Occipital lobe (tissue), 2 donors: ENCODE measurements around the gene RNF141. TPM values are rescaled to one million over a fixed set of nuclear protein-coding genes. Genes with fewer than 3 reads are reported as not detected.

Experiments
- DNase-seq: peaks from one replicate; lab custom pipeline; 2025; lab: John Stamatoyannopoulos, UW
- total RNA-seq: library from RNA; depleted of rRNA; stranded (reverse); fragments of >200 nt; gene quantifications from one replicate; pipeline ENCODE4 v1.2.3, GENCODE V29; 2014

Gene RNF141
- total RNA-seq, 1 donor from 2014 or later: 80.0 TPM

GRCh38 chr11:10483174-10483573 lies 57.8 kb downstream of the RNF141 start:
- no peak for DNase-seq

GRCh38 chr11:10481560-10482349 lies 59.2 kb downstream of the RNF141 start:
- peak; percentile 14 for DNase-seq

DNA sequence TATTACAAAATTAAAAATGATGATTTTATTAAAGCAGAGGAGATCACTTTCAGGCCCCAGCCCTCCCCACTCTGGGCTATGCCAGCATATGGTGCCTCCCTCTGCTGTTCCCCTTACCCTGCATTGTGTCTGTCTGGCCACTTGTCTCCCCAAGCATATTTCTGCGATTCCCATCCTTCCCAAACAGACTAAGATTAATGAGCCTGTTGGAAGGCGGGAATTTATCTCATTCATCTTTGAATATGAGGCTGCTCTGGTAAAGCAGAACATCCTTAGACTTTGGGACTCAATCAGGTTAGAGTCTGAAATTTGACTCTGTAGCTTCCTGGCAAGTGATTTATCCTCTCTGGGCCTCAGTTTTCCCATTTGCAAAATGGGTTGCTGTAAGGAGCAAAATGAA lies 60.2 kb downstream of the RNF141 start:
- DNase-seq: no peak

- DNase-seq: no peak
Measured at GRCh38 chr11:10480026-10480425, 61.0 kb downstream of the RNF141 start.

- DNase-seq: no peak
Measured at GRCh38 chr11:10478574-10479550, 62.1 kb downstream of the RNF141 start.

DNA sequence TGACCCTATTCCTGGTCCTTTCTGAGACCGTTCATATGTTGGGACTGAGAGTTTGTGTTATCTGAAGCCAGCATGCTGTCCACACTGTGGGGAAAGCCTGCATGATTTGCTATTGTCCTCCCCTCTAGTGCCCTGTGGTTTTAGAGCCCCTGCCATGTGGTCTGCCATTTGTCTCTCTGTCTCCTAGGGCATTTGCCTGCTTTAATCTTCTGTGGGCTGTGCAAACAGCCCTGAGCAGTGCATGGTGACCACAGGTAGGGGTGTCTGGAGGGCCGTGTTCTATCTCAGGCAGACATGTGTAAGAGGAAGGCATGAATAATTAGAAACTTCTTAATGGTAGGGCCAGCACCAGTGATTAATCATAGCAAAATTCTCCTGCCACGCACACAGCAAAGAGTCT lies 62.9 kb downstream of the RNF141 start:
- no peak for DNase-seq

- no peak for DNase-seq
Measured at GRCh38 chr11:10477690-10478046, 63.3 kb downstream of the RNF141 start.

GRCh38 chr11:10476927-10477689 lies 63.9 kb downstream of the RNF141 start:
- DNase-seq: no peak

DNA sequence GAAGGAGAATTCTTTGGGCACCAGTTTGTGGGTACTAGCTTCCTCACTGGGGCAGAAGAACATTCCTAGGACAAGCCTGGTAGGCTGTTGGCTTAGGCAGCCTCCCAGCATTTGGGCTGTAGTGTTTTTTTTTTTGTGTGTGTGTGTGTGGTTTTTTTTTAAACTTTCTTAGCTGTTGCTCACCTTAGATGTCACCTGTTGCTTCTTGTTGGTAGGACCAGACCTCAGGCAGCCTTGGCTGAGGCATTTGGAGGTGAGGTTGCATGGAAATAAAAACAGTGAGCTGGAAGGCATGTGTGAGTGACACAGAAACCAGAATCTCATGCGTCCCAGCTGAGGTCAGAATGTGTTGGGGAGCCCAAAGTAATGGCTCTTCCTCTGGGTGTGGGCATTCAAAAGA lies 64.6 kb downstream of the RNF141 start:
- DNase-seq: no peak

DNA sequence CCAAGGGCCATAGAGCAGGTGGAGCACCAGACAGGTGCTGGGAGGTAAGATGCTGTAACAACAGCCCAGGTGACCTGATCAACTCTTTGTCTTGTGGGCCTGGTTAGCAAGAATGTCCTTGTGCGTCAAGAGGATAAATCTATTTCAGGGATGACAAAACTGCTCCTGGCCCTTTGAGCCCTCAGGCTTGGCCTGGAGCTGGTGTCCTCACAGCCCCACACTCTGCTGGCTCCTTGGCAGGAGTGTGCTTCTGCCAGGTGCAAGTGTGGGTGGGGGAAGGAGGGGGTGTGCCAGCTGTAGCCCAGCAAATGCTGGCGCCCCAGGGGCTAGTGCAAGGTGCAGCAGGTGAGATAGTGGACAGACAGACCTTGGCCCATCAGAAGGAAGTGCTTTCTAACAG lies 66.4 kb downstream of the RNF141 start:
- DNase-seq: no peak

GRCh38 chr11:10473371-10473770 lies 67.6 kb downstream of the RNF141 start:
- DNase-seq: no peak

DNA sequence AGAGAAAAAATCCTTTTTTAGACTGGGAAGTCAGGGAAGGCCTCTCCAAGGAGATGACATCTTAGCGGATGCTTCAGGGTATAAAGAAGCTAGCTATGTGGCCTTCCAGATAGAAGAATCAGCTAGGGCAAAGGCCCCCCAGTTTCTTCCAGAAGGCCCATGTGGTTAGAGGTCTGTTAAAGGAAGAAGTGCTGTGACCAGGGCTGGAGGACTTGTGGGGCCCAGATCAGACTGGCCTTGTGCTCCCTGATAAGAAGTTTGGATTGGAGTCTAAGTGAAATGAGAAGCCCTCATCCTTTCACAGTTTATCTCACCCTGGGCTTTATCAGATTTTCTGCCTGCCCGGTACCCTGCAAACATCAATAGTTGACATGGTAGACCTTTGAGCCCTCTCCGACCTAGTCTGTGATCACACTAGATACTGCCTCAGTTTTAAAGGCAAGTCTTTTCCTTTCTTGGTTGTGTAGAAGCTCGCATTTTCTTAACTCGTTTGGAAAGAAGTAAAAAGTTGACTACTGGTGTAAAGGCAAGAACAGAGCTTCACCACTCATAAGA lies 78.2 kb downstream of the RNF141 start:
- DNase-seq: no peak

Other genes starting within 250 kb of the RNF141 start
- gene SBF2, start 247.0 kb downstream of the RNF141 start, total RNA-seq: 132 TPM
- gene ADM, start 236.1 kb downstream of the RNF141 start, total RNA-seq: 14.7 TPM
- 0.78 TPM for gene AMPD3, start 85.9 kb downstream of the RNF141 start, total RNA-seq
- gene LYVE1, start 27.5 kb upstream of the RNF141 start, total RNA-seq: 9.0 TPM
- gene IRAG1, start 152.6 kb upstream of the RNF141 start, total RNA-seq: 1.4 TPM
- 36.8 TPM for gene CTR9, start 210.1 kb upstream of the RNF141 start, total RNA-seq